Measurements from ENCODE around the gene HOXA4. TPM values are rescaled to one million over a fixed set of nuclear protein-coding genes. Genes with fewer than 3 reads are reported as not detected.

The HOXA4 gene
- total RNA-seq, 1 donor from 2014 or later: 14.6 TPM

DNA sequence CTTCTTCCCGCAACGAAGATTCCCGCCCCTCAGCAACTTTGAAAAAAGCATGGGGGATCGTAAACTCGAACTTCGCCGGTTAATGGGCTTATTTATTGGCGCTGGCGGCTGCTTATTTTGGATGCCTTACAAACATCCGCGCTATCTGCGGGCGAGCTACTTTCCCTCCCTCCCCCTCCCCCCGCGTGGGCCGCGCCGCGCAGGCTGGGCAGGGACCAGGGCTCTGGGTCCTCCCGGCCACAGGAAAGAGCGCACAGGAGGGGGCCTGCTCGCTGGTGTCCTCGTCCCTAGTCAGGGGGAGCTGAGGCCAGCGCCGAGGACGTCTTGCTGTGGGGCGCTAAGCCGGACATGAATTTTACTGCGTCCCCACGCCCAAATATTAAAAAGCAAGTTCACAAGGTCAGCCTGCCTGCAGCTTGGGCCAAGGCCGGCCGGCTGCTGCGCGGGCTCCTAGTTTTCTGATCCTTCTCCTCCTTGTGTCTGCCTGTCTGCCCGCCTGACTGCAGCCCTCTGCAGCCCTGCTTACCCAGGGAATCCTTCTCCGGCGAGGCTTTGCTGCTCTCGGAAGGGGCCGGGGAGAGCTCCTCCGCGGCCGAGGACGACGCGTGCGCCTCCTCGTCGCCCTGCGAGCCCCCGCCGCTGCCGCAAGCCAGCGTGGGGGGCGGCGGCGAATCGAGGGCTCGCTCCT lies 42.4 kb upstream of the HOXA4 start:
- peak overlapping the region; percentile 74 for H3K4me3 ChIP-seq (ENCODE audit: low read depth, low read length)

DNA sequence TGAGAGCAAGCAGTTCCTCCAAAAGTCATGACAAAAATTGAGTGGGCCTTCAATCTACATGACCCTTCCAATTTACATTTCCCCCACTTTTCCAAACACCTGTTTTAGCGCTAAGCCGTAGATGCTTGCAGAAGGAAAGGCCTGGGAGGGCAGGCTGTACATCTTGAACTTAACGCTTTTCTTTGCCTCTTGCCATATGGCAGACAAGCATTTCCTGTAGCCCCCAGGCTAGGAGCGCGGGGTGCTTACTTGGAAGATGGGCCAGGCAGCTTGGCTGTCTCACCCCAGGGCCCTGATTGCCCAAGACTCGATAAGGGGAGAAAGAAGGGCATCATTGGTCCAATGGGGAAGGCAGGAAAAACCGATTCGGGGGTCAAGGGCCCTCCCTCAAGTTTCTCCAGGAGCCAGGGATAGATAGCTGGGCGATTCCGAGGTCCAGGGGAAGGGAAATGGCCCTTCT lies 41.8 kb upstream of the HOXA4 start:
- H3K4me3 ChIP-seq (ENCODE audit: low read depth, low read length): peak overlapping the region; percentile 74
- no peak for DNase-seq (ENCODE audit: low read depth)
- TF ChIP-seq, protein P1, sequence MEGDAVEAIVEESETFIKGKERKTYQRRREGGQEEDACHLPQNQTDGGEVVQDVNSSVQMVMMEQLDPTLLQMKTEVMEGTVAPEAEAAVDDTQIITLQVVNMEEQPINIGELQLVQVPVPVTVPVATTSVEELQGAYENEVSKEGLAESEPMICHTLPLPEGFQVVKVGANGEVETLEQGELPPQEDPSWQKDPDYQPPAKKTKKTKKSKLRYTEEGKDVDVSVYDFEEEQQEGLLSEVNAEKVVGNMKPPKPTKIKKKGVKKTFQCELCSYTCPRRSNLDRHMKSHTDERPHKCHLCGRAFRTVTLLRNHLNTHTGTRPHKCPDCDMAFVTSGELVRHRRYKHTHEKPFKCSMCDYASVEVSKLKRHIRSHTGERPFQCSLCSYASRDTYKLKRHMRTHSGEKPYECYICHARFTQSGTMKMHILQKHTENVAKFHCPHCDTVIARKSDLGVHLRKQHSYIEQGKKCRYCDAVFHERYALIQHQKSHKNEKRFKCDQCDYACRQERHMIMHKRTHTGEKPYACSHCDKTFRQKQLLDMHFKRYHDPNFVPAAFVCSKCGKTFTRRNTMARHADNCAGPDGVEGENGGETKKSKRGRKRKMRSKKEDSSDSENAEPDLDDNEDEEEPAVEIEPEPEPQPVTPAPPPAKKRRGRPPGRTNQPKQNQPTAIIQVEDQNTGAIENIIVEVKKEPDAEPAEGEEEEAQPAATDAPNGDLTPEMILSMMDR (conservative IDR thresholded peaks at IDR 0.05; ENCODE audit: low read depth, low read length): no peak

More for the DNA sequence above, 42.4 kb upstream of the HOXA4 start:
- no peak for DNase-seq (ENCODE audit: low read depth)
- TF ChIP-seq, protein P1 (conservative IDR thresholded peaks at IDR 0.05; ENCODE audit: low read depth, low read length): no peak

DNA sequence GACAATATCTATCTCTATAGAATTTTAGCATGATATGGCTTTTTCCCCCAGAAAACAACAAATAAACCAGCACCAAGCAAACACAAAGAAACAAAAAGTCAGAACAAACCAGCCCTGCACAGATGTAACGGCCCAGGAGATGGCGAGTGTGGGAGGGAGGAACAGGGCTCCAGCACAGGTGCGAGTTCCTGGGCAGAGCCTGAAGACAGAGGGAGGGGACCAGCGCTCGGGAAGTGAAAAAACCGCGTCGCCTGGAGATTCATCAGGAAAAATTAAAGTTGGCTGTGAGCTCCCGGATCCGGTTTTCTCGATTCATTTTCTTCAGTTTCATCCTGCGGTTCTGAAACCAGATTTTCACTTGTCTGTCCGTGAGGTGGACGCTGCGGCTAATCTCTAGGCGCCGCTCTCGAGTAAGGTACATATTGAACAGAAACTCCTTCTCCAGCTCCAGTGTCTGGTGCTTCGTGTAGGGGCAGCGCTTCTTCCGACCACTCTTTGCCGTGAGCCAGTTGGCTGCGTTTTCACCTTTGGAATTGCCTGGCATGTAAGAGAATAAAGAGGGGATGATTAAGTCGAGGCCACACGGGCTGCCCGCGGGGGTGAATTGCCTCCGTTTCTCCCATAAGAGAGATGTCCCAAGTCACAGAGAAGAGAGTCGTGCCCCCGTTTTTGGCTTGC lies 41.2 kb upstream of the HOXA4 start:
- TF ChIP-seq, protein P1 (conservative IDR thresholded peaks at IDR 0.05; ENCODE audit: low read depth, low read length): no peak
- peak overlapping the region; percentile 74 for H3K4me3 ChIP-seq (ENCODE audit: low read depth, low read length)
- no peak for DNase-seq (ENCODE audit: low read depth)

DNA sequence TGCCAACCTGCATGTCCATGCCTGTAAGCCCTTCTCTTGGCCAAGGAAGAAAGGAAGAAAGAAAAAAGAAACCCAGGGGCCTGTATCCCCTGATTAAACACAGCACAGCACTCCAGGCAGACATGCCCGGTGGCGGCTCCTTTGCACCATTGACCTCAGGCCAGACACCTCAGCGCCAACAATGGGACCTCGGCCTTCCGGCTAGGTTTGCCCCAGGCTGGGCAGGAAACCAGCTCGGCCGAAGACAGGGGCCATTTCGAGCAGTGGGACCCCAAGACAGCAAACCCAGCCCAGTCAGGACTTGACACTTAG lies 40.7 kb upstream of the HOXA4 start:
- TF ChIP-seq, protein P1 (conservative IDR thresholded peaks at IDR 0.05; ENCODE audit: low read depth, low read length): no peak
- H3K4me3 ChIP-seq (ENCODE audit: low read depth, low read length): peak overlapping the region; percentile 74
- no peak for DNase-seq (ENCODE audit: low read depth)

DNA sequence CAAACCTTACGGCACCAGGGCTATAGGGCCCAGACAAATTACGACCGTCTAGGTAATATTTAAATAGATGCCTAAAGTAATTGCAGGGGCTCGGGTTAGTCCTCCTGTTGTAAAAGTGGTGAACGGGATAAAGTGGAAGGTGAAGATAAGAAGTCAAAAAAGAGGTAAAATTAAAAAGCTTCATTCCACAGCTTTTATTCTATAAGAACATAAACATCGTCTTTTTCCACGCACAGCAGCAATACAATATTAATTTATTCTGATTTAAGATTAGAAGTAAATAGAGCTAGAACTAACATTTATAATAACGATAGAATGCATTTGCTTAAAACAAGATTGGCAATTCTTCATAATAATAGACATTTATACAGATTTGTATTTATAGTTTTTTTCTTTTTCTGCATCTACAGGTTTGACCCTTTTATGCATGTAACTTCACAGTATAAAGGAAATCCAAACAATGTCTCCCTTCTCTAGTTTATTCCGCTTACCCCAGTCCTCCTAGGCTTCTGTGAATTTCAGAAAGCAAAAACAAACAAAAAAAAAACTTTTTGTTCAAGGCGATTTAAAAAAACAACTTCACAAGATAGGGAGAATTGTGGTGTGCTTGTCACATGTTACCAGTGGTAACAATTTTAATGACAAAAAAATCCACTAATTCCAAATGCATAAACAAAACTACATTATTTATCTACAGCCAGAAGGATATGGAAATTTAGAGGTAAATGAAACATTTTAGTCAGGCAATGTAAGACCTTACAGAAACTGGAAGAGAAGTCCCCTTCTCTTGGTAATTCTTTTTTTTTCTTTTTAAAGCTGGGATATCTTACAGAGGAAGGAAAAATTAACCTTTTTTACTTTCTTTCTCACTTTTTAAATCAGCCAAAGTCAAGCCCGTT lies 40.1 kb upstream of the HOXA4 start:
- no peak for DNase-seq (ENCODE audit: low read depth)
- TF ChIP-seq, protein P1 (conservative IDR thresholded peaks at IDR 0.05; ENCODE audit: low read depth, low read length): no peak
- H3K4me3 ChIP-seq (ENCODE audit: low read depth, low read length): peak overlapping the region; percentile 74

DNA sequence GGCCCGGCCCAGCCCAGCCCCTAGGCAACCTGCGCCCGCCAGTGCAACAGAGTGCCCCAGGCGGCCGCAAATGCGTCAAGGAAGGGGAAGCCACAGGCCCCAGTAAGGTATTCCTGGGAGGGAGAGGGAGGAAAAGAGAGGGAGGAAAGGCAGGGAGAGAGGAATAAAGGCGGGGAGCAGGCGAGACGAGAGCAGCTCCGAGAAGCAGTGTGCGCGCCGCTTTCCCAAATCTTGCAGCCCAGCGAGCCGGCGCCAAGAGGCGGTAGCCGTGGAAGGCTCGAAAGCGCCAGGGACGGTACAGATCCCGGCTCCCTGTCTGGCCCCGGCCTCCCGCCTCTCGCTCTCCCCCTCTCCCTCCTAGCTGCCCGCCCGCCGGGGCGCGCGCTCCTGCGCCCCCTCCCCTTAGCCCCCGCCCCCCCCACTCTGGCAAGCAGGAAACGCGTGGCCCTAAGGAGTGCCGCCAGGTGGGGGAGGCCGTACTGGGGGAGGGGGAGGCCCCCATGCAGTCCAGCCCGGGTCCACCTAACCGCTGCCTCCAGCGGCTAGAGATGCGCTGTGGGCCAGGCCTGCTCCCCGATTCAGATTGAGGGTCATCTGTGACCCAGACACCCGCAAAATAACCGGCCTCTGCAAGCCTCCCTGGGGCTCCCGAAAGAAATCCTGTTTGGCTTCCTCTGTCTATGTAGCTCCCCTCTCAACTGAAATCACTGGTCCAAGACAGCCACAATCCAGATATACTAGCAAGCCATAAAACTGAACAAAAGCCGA lies 39.3 kb upstream of the HOXA4 start:
- no peak for DNase-seq (ENCODE audit: low read depth)
- peak overlapping the region; percentile 74 for H3K4me3 ChIP-seq (ENCODE audit: low read depth, low read length)
- TF ChIP-seq, protein P1 (conservative IDR thresholded peaks at IDR 0.05; ENCODE audit: low read depth, low read length): no peak

Measured in epithelial cell of proximal tubule (primary cell).